Endothelial cell (in vitro differentiated cells): ENCODE measurements around the gene SLC19A3. TPM values are rescaled to one million over a fixed set of nuclear protein-coding genes. Genes with fewer than 3 reads are reported as not detected.
"Not testable (repeated sequence)": the region's sequence is repeated elsewhere in the genome, so short reads cannot be mapped to it uniquely, and the experiment has no call there.

ENCODE experiments used
- DNase-seq: peaks from one replicate; pipeline ENCODE4 v3.0.0; 2021; ENCODE audit warnings: low spot score
- H3K27ac Mint-ChIP-seq: one replicate; pipeline ENCODE4 v1.8.0; 2021; ENCODE audit warnings: mixed read lengths, inconsistent platforms; ENCODE audit not compliant: unreplicated experiment
- H3K27me3 Mint-ChIP-seq: one replicate; pipeline ENCODE4 v1.8.0; 2021; ENCODE audit warnings: mild to moderate bottlenecking, moderate library complexity, mixed read lengths, inconsistent platforms; ENCODE audit not compliant: unreplicated experiment
- H3K36me3 Mint-ChIP-seq: one replicate; pipeline ENCODE4 v1.8.0; 2021; ENCODE audit warnings: mild to moderate bottlenecking, low read depth, mixed read lengths, inconsistent platforms; ENCODE audit not compliant: unreplicated experiment
- H3K4me1 Mint-ChIP-seq: one replicate; pipeline ENCODE4 v1.8.0; 2021; ENCODE audit warnings: mild to moderate bottlenecking, mixed read lengths, inconsistent platforms; ENCODE audit not compliant: unreplicated experiment
- H3K4me3 Mint-ChIP-seq: one replicate; pipeline ENCODE4 v1.8.0; 2021; ENCODE audit warnings: mild to moderate bottlenecking, mixed read lengths, inconsistent platforms; ENCODE audit not compliant: unreplicated experiment
- H3K9me3 Mint-ChIP-seq: one replicate; pipeline ENCODE4 v1.8.0; 2021; ENCODE audit warnings: mixed read lengths, inconsistent platforms; ENCODE audit not compliant: unreplicated experiment
- total RNA-seq: library from RNA; stranded (reverse); fragmentation: NEBNext Ultra II Directional; extraction: Animal tissue kit (Norgen Biotek cat#: 25700); gene quantifications from one replicate; pipeline ENCODE4 v1.2.1, GENCODE V29; 2021; ENCODE audit not compliant: unreplicated experiment
- TF ChIP-seq, protein P1 (sequence below): fragments of 200-600 bp; sonication (generic); IDR thresholded peaks from one replicate; pipeline ENCODE4 v1.5.0; 2021; ENCODE audit warnings: antibody characterized with exemption; ENCODE audit not compliant: unreplicated experiment

Gene SLC19A3
- total RNA-seq, 1 donor from 2014 or later, result 0.62 TPM

DNA sequence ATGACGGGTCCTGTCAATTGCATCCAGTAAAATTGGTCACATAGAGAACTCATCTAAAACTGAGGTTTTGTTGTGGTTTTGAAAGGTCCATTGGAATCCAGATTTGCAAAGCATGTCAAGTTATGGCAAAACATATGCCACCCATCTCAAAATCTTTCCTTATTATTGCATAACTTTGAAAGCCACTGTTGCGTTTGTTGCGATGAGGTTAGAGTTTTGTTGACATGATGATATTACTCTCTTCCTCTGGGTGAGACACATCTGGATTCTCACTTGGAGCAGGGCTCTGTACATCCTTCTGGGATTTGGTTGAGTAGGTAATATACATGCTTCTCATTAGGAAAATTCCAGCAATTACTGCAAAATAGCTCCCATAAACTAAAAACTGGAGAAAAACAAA lies 30.6 kb downstream of the SLC19A3 start:
- no peak overlapping the region for H3K27ac Mint-ChIP-seq
- H3K4me1 Mint-ChIP-seq, result no peaks in the 10 kb centered on the region
- no peaks in the 10 kb centered on the region for H3K9me3 Mint-ChIP-seq
- no peak for DNase-seq
- H3K36me3 Mint-ChIP-seq, result no peaks in the 10 kb centered on the region
- TF ChIP-seq, protein P1, sequence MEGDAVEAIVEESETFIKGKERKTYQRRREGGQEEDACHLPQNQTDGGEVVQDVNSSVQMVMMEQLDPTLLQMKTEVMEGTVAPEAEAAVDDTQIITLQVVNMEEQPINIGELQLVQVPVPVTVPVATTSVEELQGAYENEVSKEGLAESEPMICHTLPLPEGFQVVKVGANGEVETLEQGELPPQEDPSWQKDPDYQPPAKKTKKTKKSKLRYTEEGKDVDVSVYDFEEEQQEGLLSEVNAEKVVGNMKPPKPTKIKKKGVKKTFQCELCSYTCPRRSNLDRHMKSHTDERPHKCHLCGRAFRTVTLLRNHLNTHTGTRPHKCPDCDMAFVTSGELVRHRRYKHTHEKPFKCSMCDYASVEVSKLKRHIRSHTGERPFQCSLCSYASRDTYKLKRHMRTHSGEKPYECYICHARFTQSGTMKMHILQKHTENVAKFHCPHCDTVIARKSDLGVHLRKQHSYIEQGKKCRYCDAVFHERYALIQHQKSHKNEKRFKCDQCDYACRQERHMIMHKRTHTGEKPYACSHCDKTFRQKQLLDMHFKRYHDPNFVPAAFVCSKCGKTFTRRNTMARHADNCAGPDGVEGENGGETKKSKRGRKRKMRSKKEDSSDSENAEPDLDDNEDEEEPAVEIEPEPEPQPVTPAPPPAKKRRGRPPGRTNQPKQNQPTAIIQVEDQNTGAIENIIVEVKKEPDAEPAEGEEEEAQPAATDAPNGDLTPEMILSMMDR, result no peak
- no peak overlapping the region for H3K4me3 Mint-ChIP-seq
- H3K27me3 Mint-ChIP-seq, result no peaks in the 10 kb centered on the region

DNA sequence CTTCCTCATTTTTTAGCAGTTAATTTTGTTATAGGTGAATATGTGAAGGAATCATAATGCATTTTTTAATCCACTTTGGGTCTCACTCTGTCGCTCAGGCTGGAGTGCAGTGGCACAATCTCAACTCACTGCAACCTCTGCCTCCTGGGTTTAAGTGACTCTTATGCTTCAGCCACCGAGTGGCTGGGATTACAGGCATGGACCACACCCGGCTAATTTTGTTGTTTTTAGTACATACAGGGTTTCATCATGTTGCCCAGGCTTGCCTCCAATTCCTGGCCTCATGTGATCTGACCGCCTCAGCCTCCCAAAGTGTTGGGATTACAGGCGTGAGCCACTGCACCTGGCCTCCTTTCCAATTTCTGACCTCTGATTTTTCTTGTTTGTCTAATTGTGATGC lies 33.6 kb downstream of the SLC19A3 start:
- DNase-seq, result no peak
- no peak overlapping the region for H3K4me3 Mint-ChIP-seq
- no peaks in the 10 kb centered on the region for H3K27me3 Mint-ChIP-seq
- no peaks in the 10 kb centered on the region for H3K9me3 Mint-ChIP-seq
- TF ChIP-seq, protein P1, result no peak
- no peaks in the 10 kb centered on the region for H3K4me1 Mint-ChIP-seq
- H3K27ac Mint-ChIP-seq, result no peak overlapping the region
- no peaks in the 10 kb centered on the region for H3K36me3 Mint-ChIP-seq

DNA sequence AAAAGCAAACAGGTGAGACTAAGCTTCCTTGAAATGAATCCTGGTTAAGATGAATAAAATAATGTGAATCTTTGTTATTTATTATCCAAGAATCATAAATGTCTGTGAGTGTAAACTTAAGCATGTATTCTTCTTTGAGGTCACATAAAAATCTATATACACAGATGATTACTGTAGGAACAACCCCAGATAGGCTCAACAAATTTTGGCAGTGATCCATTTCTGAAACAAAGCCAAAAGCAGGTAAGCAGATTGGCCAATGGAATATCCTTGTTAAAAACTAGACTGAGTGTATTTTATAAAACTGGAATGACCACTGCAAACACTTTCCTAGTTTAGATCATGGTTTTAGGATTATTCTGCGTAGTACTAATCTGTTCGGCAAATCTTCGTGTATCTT lies 39.9 kb downstream of the SLC19A3 start:
- no peak overlapping the region for H3K27ac Mint-ChIP-seq
- TF ChIP-seq, protein P1, result no peak
- H3K9me3 Mint-ChIP-seq, result no peaks in the 10 kb centered on the region
- no peak overlapping the region for H3K4me3 Mint-ChIP-seq
- H3K4me1 Mint-ChIP-seq, result no peaks in the 10 kb centered on the region
- peaks cover 2% of the 10 kb centered on the region for H3K27me3 Mint-ChIP-seq
- no peak for DNase-seq
- no peaks in the 10 kb centered on the region for H3K36me3 Mint-ChIP-seq

DNA sequence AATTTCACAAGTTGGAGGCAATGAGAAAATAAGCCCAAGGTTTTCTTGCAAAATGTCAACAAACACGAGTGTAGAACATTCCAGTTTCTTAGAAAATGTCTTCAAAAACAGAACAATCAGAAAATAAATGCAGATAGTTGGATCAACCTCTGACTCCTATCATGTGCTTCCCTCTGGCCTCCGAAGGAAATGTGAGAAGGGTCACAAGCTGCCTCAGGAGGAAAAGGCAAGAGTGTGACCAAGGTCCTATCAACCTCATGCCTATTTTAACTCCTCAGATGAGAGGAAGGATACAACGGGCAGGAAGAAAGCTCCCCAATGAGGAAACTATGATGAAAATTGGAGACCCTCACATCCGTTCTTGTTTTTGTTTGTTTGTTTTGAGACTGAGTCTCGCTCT lies 43.3 kb downstream of the SLC19A3 start:
- no peaks in the 10 kb centered on the region for H3K4me1 Mint-ChIP-seq
- DNase-seq, result no peak
- no peaks in the 10 kb centered on the region for H3K9me3 Mint-ChIP-seq
- H3K27me3 Mint-ChIP-seq, result peaks cover 2% of the 10 kb centered on the region
- TF ChIP-seq, protein P1, result no peak
- H3K36me3 Mint-ChIP-seq, result no peaks in the 10 kb centered on the region
- no peak overlapping the region for H3K27ac Mint-ChIP-seq
- H3K4me3 Mint-ChIP-seq, result no peak overlapping the region

DNA sequence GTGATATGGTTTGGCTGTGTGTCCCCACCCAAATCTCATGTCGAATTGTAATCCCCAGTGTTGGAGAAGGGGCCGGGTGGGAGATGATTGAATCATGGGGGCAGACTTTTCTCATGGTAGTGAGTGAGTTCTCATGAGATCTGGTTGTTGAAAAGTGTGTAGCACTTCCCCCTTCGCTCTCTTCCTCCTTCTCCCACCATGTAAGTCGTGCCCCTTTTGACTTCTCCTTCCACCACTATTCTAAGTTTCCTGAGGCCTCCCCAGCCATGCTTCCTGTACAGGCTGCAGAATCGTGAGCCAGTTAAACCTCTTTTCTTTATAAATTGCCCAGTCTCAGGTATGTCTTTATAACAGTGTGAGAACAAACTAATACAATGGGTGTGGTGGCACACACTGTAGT lies 44.2 kb downstream of the SLC19A3 start:
- H3K4me3 Mint-ChIP-seq, H3K27me3 Mint-ChIP-seq, H3K36me3 Mint-ChIP-seq, DNase-seq, H3K9me3 Mint-ChIP-seq, H3K4me1 Mint-ChIP-seq, H3K27ac Mint-ChIP-seq: not testable (repeated sequence)
